Fibroblast of lung (primary cell): ENCODE results near the gene NAA50. TPM values are rescaled to one million over a fixed set of nuclear protein-coding genes. Genes with fewer than 3 reads are reported as not detected.

Experiments used
- DNase-seq, 2 donors: peaks; one replicate each; pipeline versions ENCODE4 v3.0.0 to v3.0.0-alpha.2; 2010; ENCODE audit warnings: low read depth in 2 of 2
- H2AFZ ChIP-seq: 2 replicates; pipeline ENCODE4 v1.5.1; 2012; ENCODE audit warnings: low read length, control low read depth, inconsistent platforms
- H3K27ac ChIP-seq: 2 replicates; pipeline ENCODE4 v1.5.1; 2011; ENCODE audit warnings: low read length, control low read depth; ENCODE audit not compliant: insufficient read depth
- H3K27me3 ChIP-seq: 2 replicates; pipeline ENCODE4 v1.5.1; 2011; ENCODE audit warnings: mild to moderate bottlenecking, low read length; ENCODE audit not compliant: control insufficient read depth, insufficient read depth
- H3K36me3 ChIP-seq: 2 replicates; pipeline ENCODE4 v1.5.1; 2011; ENCODE audit warnings: low read length; ENCODE audit not compliant: control insufficient read depth, insufficient read depth
- H3K4me1 ChIP-seq: 2 replicates; pipeline ENCODE4 v1.5.1; 2011; ENCODE audit warnings: low read length; ENCODE audit not compliant: control insufficient read depth, insufficient read depth; ENCODE audit errors: extremely low read depth
- H3K4me2 ChIP-seq: 2 replicates; pipeline ENCODE4 v1.5.1; 2011; ENCODE audit warnings: low read length, control low read depth; ENCODE audit not compliant: insufficient read depth; ENCODE audit errors: extremely low read depth
- H3K4me3 ChIP-seq, 4 experiments: fragments of 200-600 bp in 1 of 4; sonication (generic) in 1 of 4; replicated peaks in 1 of 4; 2 replicates each; pipeline ENCODE4 v1.5.1; 2011 to 2016; ENCODE audit warnings: low read length in 4 of 4, low read depth in 3 of 4, mild to moderate bottlenecking in 3 of 4, control low read depth in 2 of 4, inconsistent platforms in 1 of 4, mixed read lengths in 1 of 4; ENCODE audit not compliant: insufficient read depth in 1 of 4; ENCODE audit errors: control extremely low read depth in 1 of 4
- H3K79me2 ChIP-seq: 2 replicates; pipeline ENCODE4 v1.5.1; 2012; ENCODE audit warnings: mild to moderate bottlenecking, low read length, inconsistent platforms; ENCODE audit not compliant: control insufficient read depth, insufficient read depth
- H3K9ac ChIP-seq: 2 replicates; pipeline ENCODE4 v1.5.1; 2011; ENCODE audit warnings: mild to moderate bottlenecking, low read length, control low read depth; ENCODE audit not compliant: insufficient read depth
- H3K9me3 ChIP-seq: 2 replicates; pipeline ENCODE4 v1.5.1; 2012; ENCODE audit warnings: low read depth, low read length; ENCODE audit not compliant: control insufficient read depth, insufficient read depth
- H4K20me1 ChIP-seq: 2 replicates; pipeline ENCODE4 v1.5.1; 2011; ENCODE audit warnings: low read length; ENCODE audit not compliant: control insufficient read depth, insufficient read depth; ENCODE audit errors: extremely low read depth
- EZH2 ChIP-seq: IDR thresholded peaks from 2 replicates; pipeline ENCODE4 v1.5.1; 2012; ENCODE audit warnings: low read length, control low read depth, mild to moderate bottlenecking; ENCODE audit errors: missing control alignments
- polyA plus RNA-seq, 2 donors: library from polyadenylated mRNA; depleted of rRNA in 1 of 2; stranded (reverse) in 1 of 2; unstranded in 1 of 2; fragments of >200 nt; gene quantifications; 2 replicates each; pipeline ENCODE4 v1.2.1, GENCODE V29; 2011 to 2012; ENCODE audit warnings: missing spikeins in 1 of 2
- total RNA-seq: library from RNA; depleted of rRNA; stranded (reverse); fragments of >200 nt; gene quantifications from 2 replicates; pipeline ENCODE4 v1.2.1, GENCODE V29; 2014
- TF ChIP-seq, protein P1 (sequence below), 2 donors: IDR thresholded peaks in 1 of 2; conservative IDR thresholded peaks in 1 of 2; 1 replicate in 1 of 2; 2 replicates in 1 of 2; pipeline ENCODE4 v1.5.1; 2011 to 2012; ENCODE audit warnings: low read length in 2 of 2, control low read depth in 1 of 2, inconsistent platforms in 1 of 2, low read depth in 1 of 2, mild to moderate bottlenecking in 1 of 2

NAA50 gene
- total and polyA plus RNA-seq, 2 donors (not counting 1 experiment from before 2014, with no cell fraction given): 150 to 252 TPM

- Histone ChIP-seq H3K9ac (no peak overlapping the region), H2AFZ (no peak overlapping the region), H3K27ac (no peak overlapping the region), H3K4me1 (no peaks in the 10 kb centered on the region), H3K9me3 (no peaks in the 10 kb centered on the region), H4K20me1 (no peaks in the 10 kb centered on the region), H3K4me2 (no peak overlapping the region), H3K79me2 (no peaks in the 10 kb centered on the region), H3K27me3 (no peaks in the 10 kb centered on the region), H3K4me3 (no peak overlapping the region), H3K36me3 (no peaks in the 10 kb centered on the region)
- no peak for DNase-seq
- no peak for TF ChIP-seq EZH2
- TF ChIP-seq, protein P1, sequence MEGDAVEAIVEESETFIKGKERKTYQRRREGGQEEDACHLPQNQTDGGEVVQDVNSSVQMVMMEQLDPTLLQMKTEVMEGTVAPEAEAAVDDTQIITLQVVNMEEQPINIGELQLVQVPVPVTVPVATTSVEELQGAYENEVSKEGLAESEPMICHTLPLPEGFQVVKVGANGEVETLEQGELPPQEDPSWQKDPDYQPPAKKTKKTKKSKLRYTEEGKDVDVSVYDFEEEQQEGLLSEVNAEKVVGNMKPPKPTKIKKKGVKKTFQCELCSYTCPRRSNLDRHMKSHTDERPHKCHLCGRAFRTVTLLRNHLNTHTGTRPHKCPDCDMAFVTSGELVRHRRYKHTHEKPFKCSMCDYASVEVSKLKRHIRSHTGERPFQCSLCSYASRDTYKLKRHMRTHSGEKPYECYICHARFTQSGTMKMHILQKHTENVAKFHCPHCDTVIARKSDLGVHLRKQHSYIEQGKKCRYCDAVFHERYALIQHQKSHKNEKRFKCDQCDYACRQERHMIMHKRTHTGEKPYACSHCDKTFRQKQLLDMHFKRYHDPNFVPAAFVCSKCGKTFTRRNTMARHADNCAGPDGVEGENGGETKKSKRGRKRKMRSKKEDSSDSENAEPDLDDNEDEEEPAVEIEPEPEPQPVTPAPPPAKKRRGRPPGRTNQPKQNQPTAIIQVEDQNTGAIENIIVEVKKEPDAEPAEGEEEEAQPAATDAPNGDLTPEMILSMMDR (conservative IDR thresholded peaks at IDR 0.05 in 1 of 2, IDR thresholded peaks at IDR 0.05 in 1 of 2; ENCODE audit: low read depth in 1 of 2, low read length in 2 of 2): no peak
These were observed 67.3 kb downstream of the NAA50 start for GRCh38 chr3:113678773-113679172.

GRCh38 chr3:113677737-113678136, 68.3 kb downstream of the NAA50 start:
- Histone ChIP-seq H2AFZ (no peak overlapping the region), H3K4me3 (no peak overlapping the region), H3K79me2 (no peaks in the 10 kb centered on the region), H3K4me2 (no peak overlapping the region), H4K20me1 (no peaks in the 10 kb centered on the region), H3K4me1 (no peaks in the 10 kb centered on the region), H3K27me3 (no peaks in the 10 kb centered on the region), H3K9ac (no peak overlapping the region), H3K9me3 (no peaks in the 10 kb centered on the region), H3K36me3 (no peaks in the 10 kb centered on the region), H3K27ac (no peak overlapping the region)
- DNase-seq: no peak
- TF ChIP-seq EZH2: no peak
- TF ChIP-seq, protein P1 (conservative IDR thresholded peaks at IDR 0.05 in 1 of 2, IDR thresholded peaks at IDR 0.05 in 1 of 2; ENCODE audit: low read depth in 1 of 2, low read length in 2 of 2): no peak

GRCh38 chr3:113676261-113676660, 69.8 kb downstream of the NAA50 start:
- no peak overlapping the region for H3K4me2 ChIP-seq
- TF ChIP-seq EZH2: no peak
- TF ChIP-seq, protein P1 (conservative IDR thresholded peaks at IDR 0.05 in 1 of 2, IDR thresholded peaks at IDR 0.05 in 1 of 2; ENCODE audit: low read depth in 1 of 2, low read length in 2 of 2): no peak
- H3K9ac ChIP-seq: no peak overlapping the region

More at GRCh38 chr3:113676261-113676660, 69.8 kb downstream of the NAA50 start:
- H3K9me3 ChIP-seq: no peaks in the 10 kb centered on the region
- H3K27me3 ChIP-seq: no peaks in the 10 kb centered on the region
- H3K27ac ChIP-seq: no peak overlapping the region
- DNase-seq: no peak
- no peaks in the 10 kb centered on the region for H3K4me1 ChIP-seq
- no peak overlapping the region for H2AFZ ChIP-seq
- no peaks in the 10 kb centered on the region for H3K79me2 ChIP-seq
- H3K4me3 ChIP-seq: no peak overlapping the region
- no peaks in the 10 kb centered on the region for H3K36me3 ChIP-seq
- H4K20me1 ChIP-seq: no peaks in the 10 kb centered on the region
